GM21381 (cell line): Measurements from ENCODE around the gene AP3B2.

Experiments used
- ATAC-seq: cut with Tn5 transposase; IDR thresholded peaks from one replicate; pipeline ENCODE4 v1.9.1; 2021; ENCODE audit warnings: mild to moderate bottlenecking, moderate library complexity; ENCODE audit not compliant: unreplicated experiment

The AP3B2 gene

DNA sequence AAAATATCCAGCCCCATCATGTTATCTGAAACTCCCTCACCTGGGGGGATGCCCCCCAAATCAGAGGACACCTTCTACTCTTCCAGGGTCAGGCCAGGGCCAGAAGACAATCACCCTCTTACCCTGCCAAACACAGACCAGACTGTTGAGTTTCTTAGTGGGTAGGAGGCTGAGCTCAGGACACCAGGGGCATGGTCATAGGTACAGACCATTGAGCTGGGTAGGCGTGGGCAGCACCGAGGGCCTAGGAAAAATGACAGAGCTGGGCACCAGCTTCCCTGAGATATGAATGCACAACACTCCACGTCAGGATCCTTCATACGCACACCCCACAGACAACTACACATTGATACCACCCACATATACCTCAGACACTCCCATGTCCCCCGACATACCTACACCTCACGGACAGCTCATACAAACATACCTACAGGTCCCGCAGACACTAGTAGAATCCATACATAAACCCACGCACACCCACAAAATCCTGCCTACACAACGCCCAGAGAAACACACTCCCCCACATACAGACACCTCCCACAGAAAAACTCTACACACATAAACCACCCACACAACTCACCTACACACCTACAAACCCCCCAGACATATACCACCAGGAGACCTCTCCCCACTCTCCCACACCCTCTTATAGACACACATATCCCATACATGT, 11.8 kb downstream of the AP3B2 start:
- ATAC-seq, result no peak

DNA sequence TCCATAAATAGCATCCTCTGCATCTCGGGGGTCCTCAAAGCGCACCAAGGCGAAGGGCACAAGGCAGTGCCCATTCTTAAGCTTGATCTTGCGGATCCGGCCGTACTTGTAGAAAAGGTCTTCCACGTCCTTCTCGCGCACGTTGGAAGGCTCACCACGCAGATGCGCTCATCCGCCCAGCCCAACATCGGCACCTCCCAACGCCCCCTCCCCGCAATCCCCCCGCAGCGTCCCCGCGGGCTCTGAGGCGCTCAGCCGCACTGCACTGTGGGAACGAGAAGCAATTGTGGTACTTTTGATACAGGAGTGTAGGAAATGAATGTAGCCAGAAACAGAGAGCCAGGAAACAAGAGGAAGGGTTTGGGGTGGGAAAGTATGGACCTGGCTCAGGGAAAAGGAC, 17.5 kb downstream of the AP3B2 start:
- ATAC-seq, result no peak

DNA sequence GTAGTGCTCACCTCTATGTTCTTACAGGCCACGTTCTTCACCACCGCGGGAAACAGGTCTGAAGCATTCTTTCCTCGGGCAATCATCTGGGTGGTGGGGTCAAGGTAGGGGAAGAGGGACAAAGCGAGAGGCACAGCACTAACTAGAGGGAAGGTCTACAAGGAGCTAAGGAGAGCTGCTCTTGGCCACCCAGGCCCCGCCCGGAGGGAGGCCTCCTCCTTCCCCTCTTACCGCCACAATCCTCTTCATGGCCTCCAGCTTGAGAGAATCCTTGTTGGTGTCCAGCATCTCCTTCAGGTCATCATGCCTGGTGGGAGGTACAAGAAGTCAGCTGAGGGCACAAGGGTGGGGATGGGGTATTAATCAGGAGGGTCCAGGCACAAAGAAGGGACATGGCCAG, 20.5 kb downstream of the AP3B2 start:
- ATAC-seq, result no peak

DNA sequence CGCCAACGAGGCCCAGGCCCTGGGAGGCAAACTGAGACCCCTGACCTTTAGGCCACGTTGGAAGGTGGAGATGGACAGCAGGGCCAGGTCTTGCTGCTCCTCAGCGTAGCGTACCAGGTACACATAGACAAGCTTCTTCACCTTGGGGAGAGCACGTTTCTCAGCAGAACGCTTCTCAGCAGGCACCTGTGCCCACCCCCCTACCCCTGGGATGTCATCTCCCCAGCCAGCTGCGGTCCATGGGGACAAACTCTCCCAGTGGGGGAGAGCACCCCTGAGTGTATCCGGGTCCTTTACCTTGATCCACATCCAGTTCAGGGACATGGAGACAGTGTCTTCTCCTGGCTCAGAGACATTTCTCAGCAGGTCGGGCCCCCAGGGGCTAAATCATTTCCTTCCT, 21.0 kb downstream of the AP3B2 start:
- ATAC-seq, result no peak

DNA sequence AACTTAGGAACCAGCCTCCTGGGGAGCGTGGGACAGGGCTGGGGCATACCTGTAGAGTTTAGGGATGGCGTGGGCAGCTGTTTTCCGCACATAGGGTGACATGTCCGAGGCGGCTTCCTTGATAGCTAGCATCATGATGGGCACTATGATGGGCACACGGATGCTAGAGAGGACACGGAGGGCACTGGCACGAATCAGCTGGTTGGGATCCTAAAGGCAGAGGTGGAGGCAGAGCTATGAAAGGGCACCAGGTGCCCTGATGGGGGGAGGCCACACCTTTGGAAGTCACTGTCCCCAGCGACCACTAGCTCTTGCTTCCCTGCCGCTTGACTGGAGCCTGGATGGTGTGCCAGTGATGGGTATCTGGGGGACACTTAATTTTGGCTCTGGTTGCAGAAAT, 28.3 kb downstream of the AP3B2 start:
- no peak for ATAC-seq

DNA sequence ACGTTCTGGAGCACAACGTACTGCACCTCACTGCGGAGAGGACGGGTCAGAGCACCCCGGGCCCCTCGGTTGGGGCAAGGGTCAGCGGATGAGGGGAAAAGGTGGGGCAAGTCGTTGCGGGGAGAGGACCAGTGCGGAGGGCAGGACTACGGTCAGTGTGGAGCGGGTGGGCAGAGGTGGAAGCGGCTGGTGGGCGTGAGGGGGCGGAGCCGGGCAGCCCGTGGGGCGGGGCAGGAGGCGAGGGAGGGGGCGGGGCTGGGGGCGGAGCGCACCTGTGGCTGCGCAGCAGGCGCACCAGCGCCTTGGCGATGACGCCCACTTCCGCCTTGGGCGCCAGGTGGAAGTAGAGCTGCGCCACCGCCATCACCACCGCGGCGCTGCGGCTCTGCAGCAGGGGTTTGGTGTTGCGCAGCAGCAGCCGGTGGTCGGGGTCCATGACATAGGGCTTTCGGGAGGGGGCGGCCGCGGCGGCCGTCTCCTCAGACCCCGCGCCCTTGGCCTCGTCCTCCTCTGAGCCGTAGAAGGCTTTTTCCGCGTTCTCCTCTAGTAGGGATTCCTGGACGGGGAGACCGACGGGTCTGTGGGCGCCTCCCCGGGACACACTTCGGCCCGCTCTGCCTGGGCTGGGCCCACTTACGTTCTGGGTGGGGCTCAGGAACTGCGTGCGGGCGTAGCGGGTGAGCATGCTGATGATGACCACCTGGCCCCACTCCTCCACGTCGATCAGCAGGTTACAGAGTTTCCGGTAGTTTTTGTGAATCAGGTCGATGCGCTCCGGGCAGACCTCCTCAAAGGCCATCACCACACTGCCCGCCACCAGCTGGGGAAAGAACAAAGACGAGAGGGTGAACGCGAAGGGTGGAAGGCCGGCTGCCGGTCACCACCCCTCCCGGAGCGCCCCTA, 29.2 kb downstream of the AP3B2 start:
- peak; percentile 94 for ATAC-seq

DNA sequence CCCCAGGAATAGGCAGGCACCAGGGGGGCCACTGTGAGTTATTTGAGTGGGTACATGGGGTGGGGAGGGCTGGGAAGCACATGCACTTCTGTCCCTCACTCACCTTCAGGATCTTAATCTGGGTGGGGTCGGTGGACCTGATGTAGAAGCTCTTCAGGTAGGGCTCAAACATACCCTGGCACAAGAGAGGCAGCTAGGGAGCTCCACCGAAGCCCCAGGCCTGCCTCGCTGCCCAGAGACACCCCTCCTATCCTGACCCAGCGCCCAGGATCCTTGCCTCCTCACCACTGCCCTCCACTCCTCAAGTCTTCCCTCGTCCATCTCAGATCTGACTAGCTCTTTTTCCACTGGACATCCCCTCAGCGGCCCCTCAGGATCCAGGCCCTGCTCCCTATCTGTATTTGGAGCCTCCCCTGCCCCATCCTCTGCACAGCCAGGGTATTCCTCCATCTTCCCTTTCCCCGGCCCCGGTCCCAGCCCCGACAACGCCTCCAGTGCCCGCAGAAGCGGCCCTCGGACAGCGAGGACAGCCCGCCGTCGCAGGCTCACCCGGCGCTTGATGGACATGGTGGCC, 30.0 kb downstream of the AP3B2 start:
- ATAC-seq, result no peak

DNA sequence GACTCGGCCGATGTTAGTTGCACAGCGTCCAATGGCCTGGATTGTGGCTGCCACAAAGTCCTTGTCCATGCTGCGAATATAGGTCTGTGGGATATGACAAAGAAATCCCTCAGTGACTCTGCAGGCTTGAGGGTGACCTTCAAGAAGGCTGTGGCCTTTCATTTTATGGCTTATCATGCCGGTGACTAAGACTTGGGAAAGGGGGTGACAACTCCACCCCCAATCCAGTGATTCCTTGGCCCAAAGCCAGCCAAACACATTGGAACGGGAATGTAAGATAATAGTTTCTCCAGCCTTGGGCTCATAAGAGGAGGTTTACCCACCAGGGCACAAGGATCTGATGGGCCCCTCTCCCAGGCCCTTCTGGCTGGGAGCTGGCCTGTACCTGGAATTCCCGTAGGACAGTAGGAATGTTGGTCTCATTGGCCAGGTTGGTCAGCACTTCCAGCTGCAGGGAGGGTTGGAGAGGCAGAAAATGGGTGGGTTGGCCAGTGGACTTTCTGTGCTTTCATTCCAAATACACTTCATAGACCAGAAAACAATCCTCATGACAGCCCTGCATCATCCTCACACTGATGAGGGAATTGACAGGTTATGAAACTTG, 31.9 kb downstream of the AP3B2 start:
- ATAC-seq, result no peak

DNA sequence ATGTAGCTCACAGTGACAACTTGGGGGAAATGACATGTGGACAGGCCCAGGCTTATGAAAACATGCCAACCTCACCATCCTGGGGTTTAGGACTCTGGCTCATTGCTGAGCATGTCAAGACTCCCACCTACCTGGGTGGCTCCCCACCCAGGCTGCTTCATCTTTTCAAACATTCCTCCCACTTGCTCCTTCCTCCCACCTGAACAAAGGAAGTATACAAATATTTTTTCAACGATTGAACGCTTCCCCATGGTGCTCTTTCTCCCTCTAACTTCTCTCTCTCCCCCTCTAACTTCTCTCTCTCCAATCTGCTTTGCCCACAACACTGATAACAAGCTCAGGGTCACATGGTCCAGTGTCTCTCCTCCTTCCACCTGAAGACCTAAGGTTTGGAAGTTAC, 34.8 kb downstream of the AP3B2 start:
- ATAC-seq, result no peak

DNA sequence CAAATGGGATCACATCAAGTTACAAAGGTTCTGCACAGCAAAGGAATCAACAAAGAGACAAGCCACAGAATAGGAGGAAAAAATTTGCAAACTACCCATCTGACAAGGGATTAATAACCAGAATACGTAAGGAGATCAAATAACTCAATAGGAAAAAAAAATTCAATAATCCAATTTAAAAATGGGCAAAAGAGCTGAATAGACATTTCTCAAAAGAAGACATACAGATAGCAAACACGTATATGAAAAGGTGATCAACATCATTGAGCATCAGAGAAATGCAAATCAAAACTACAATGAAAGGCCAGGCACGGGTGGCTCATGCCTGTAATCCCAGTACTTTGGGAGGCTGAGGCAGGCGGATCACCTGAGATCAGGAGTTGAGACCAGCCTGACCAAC, 39.0 kb downstream of the AP3B2 start:
- no peak for ATAC-seq

DNA sequence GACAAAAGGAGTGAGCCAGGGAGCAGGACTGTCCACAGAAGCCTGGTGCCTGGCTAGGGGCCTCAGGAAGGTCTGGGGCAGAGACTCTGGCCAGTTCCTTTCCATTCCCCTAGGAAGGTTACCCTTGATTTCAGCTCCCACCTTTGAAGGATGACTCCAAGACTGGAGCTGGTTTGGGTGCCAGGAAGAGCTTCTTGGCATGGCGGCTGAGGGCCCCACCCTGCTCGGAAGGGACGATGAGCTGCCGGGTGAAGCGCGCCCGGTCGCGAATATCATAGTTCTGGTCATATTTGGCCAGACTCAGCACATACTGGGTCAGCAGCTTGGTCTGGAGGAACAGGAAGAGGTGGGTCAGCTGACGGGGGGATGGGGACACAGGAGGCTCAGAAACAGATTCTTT, 43.1 kb downstream of the AP3B2 start:
- ATAC-seq, result no peak

DNA sequence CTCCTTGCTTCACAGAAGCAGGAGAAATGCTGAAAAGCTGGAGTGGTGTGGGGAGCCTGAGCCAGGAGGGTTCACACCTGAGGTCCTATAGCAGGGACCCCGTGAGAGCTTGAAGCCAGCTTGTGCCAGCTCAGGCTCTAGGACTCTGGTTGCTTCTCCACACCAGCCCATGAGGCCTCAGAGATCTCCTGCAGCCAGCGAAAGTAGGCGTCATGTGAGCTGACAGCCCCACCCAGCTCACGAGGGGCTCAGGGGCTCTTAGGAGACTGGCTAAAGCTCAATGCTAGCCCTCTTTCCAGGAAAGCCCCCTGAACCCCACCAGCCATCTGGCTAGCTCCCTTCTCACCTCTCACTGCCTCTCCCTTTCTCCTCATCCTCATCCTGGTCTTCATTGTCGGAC, 45.7 kb downstream of the AP3B2 start:
- no peak for ATAC-seq

DNA sequence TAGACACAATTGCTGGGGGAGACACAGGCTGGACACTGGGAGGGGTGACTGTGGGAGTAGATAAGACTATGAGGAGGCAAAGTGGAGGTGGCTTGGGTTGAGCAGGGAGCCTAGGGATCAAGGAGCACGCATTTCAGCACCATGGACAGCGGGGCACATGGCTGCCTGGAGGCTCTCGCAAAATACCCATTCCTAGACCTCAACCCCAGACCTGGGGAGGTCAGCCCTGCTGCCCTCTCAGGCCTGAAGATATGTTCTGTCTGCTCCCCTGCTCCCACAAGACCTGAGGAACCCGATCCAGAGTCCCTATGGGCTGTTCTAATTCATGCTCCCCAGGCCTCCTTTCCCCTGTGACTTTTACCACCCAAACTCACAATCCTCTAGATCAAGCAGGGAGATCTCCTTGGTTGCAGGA, 46.5 kb downstream of the AP3B2 start:
- no peak for ATAC-seq

DNA sequence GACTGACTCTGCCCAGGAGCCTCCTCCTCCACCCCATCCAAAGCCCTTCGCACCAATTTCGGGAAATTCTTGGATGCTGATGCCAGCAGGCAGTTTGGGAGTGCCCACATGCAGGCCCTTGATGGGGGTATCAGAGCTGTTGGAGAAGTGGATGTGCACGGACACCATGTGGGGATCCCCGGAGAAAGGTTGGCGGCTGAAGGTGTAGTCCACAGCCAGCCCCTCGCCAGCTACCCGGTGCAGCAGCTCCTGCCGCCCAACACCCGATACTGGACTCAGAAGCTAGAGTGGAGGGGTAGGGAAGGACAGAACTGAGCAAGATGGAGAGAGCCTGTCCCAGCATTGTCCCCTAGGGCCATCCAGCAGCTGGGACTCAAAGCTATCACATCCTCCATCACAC, 47.0 kb downstream of the AP3B2 start:
- no peak for ATAC-seq

DNA sequence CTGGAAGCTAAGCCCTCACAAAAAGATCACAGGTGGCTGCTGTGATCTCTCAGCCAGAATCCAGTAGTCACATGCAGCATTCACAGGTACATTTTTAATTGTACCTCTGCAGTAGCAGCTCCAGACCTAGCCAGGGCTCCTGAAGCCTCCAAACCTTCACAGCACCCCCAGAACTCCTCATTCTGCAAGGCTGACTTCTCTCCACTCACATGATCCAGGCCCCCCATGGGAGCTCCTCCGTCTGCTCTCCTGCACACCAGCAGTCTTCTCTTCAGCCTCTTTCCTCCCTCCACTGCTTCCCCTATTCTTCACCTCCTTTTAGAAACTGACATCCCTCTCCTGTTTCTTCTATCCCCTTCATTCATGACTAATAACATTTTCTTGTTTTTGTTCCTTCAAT, 49.3 kb downstream of the AP3B2 start:
- no peak for ATAC-seq

DNA sequence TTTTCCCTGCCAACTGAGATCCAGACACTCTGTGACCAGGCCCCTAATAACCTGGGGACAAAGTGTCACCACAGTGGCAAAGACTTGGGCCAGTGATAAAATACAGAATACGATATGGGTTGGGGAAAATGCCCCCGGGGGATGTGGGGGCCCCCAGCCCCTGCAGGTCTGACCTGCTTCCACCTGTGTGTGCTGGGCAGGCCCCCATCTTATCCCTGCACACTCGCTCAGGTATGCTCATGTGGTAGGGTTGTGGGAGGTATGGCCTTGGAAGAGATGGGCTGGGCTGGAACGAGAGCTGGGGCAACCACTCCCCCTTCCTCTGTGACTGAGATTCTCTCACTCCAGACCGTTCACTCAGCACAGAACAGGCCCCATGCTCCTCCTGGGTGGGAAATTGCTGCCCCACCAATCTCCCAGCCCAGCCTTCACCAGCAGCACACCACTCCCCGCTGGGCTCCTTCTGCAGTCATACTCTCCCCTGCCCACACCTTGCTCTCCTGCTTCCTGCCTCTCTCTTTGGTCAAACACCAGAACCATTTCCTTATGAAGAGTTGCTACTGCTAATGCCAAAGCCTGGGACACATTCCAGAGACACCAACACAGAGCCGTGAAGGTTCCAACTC, 52.9 kb downstream of the AP3B2 start:
- no peak for ATAC-seq

DNA sequence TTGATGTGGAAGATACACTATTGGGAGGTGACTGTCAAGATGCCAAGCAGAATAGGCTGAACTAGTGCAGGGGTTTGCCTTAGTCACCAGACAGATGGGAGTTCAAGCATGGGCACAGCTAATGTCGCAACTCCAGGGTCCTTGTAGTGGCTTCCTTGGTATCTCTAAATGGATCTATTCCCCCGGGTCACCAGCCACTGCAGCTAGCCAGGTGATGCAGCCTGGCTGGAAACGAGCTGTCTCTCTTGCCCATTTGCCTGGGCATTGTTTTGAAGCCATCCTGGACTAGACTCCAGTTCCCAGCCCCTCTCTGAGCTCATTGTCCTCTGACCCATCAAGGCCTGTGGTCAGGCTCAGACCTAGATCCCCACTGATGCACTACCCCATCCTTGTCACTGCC, 54.1 kb downstream of the AP3B2 start:
- ATAC-seq, result no peak

DNA sequence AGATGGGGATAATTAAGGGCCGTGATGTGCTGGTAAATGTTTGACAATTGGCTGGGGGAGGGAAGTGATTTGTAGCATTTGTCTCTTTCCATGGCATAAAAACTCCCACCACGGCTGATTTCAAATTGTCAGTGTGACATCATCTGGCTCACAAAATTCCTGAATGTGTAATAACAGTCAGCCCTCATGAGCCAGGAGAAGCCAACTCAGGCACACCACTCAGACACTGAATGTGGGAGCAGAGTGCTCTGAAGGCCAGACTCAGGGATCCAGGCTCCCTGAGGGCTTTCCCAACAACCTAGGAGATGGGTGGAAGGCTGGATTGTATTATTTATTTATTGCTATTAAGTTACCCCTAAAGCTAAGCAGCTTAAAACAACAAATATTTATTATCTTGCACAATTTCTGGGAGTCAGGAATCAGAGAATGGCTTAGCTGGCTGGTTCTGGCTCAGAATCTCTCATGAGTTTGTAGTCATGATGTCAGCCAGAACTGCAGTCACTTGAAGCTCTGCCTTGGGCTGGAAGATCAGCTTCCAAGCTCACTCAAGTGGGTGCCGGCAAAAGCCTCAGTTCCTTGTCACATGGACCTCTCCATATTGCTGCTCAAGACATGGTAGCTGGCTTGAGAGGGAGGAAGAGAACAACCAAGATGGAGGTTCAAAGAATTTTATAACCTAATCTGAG, 56.0 kb downstream of the AP3B2 start:
- no peak for ATAC-seq

DNA sequence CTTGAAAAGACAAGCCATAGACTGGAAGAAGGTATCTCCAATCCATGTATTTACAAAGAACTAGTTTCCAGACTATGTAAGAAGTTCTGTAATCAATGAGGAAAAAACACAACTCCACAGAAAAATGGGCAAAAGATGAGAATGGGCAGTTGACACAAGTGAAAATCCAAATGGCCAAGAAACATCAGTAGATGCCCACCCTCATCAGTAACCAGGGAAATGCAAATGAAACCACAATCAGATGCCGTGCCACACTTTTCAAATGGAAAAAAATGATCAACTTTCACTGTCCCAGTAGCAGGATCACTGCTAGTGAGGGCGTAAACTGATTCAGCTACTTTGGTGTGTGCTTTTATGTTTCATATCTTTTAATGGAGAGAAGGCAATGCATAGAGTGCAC, 58.0 kb downstream of the AP3B2 start:
- ATAC-seq, result no peak

DNA sequence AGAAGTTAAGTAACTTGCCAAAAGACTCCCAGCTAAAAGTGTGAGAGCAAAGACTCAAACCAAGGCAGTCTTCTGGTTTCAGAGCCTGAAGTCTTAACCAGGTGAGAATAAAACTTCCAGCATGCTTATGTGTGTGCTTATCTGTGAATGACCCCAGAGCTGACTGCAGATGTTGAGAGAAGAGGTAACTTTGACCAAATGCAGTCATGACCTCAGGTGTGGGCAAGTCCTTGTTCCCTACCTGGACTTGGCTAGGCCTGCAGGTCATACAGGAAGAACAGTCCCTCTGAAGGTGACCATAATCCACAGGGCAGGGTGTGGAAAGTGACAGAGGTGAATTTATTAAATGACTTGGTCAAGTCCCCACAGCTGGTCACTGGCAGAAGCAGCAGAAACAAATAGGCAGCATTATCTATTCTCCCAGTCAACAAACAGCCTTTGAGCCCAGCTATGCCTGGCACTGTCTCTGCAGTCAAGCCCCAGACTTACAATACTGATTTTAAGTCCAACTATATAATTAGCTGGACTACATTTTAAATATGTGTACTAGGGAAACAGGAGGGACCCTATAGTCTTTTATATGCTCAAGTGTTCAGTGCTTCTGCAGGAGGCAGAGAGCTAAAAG, 59.5 kb downstream of the AP3B2 start:
- no peak for ATAC-seq
